Thymus (tissue), 11 donors: ENCODE measurements around the gene SUGCT. TPM values are rescaled to one million over a fixed set of nuclear protein-coding genes. Genes with fewer than 3 reads are reported as not detected.

Experiments used
- DNase-seq, 9 donors: peaks; one replicate each; pipeline ENCODE4 v3.0.0-alpha.2; 2013; ENCODE audit warnings: low spot score in 9 of 9, low read depth in 6 of 9, missing footprints in 1 of 9
- H3K27ac ChIP-seq, 2 donors: one replicate each; pipeline ENCODE4 v1.5.1; 2013; ENCODE audit warnings: control low read depth in 1 of 2, low read depth in 1 of 2, low read length in 1 of 2, mild to moderate bottlenecking in 1 of 2, moderate library complexity in 1 of 2
- H3K27me3 ChIP-seq, 2 donors: one replicate each; pipeline ENCODE4 v1.5.1; 2013; ENCODE audit warnings: low read length in 1 of 2; ENCODE audit not compliant: control insufficient read depth in 2 of 2, insufficient read depth in 1 of 2
- H3K36me3 ChIP-seq, 2 donors: one replicate each; pipeline ENCODE4 v1.5.1; 2013; ENCODE audit warnings: low read length in 1 of 2, mild to moderate bottlenecking in 1 of 2, moderate library complexity in 1 of 2; ENCODE audit not compliant: control insufficient read depth in 2 of 2, insufficient read depth in 2 of 2
- H3K4me1 ChIP-seq, 2 donors: one replicate each; pipeline ENCODE4 v1.5.1; 2013; ENCODE audit warnings: low read length in 2 of 2; ENCODE audit not compliant: control insufficient read depth in 2 of 2, insufficient read depth in 2 of 2
- H3K4me3 ChIP-seq, 2 donors: one replicate each; pipeline ENCODE4 v1.5.1; 2013; ENCODE audit warnings: low read length in 2 of 2, control low read depth in 1 of 2, mild to moderate bottlenecking in 1 of 2
- H3K9me3 ChIP-seq, 2 donors: one replicate each; pipeline ENCODE4 v1.5.1; 2013; ENCODE audit warnings: low read length in 1 of 2, mild to moderate bottlenecking in 1 of 2; ENCODE audit not compliant: control insufficient read depth in 2 of 2, insufficient read depth in 1 of 2
- WGBS: extraction: QIAGEN DNeasy Blood & Tissue Kit; methylation state at CpG from one replicate; pipeline ENCODE4 v1.1.7; 2013; 5-methylcytosine and 5-hydroxymethylcytosine counted together
- polyA plus RNA-seq: library from polyadenylated mRNA; stranded (reverse); fragments of 200-250 nt; gene quantifications from one replicate; pipeline ENCODE4 v1.2.3, GENCODE V29; 2013
- total RNA-seq: library from RNA; stranded (reverse); fragments of 120-200 nt; gene quantifications from one replicate; pipeline ENCODE4 v1.2.4, GENCODE V29; 2013
- donor health status: healthy.

The SUGCT gene
- total and polyA plus RNA-seq, 2 donors, result 1.6 to 5.5 TPM

DNA sequence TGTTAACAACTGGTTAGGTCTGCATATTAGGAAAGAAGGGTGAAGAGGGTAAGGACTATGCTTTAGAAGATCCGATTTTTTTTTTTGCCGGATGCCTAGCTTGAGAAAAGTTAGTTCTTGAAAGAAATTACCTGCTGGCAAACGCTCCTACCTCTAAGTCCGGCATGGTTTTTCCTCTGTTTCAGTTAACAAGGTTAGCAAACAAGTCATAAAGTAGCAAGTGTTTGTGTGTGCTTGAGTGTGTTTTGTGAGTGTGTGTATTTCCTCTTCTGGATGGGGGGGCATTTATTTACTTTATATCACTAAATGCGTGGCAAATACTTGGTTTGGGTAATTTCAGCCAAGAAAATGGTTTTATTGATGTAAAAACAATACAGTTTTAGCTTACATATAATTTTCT lies 195.6 kb downstream of the SUGCT start:
- DNase-seq, result no peak
- Histone ChIP-seq H3K9me3 (no peaks in the 10 kb centered on the region), H3K27ac (no peak overlapping the region), H3K4me3 (no peak overlapping the region), H3K36me3 (no peaks in the 10 kb centered on the region), H3K27me3 (no peaks in the 10 kb centered on the region), H3K4me1 (no peaks in the 10 kb centered on the region)
- 98% methylated on average over 5 of the region's 5 CpGs for WGBS

DNA sequence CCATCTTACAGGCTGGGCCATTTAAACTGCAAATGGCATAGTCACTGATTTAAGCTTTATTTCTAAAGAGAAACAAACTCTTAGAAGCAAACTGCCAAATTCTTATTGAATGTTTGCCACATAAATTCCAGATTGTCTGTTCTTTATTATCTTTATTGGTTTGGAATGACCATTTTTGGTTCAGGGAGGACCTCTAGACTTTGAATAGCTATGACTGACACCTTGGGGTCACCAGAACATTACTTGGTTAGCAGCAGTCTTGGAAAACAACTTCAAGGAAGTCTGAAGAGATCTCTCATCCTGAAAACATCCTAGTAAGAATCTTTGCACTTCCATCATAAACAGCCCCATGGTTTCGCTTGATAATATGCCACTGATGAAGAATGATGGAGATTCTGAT lies 197.1 kb downstream of the SUGCT start:
- Histone ChIP-seq H3K27ac (no peak overlapping the region), H3K9me3 (no peaks in the 10 kb centered on the region), H3K4me1 (no peaks in the 10 kb centered on the region), H3K4me3 (no peak overlapping the region), H3K27me3 (no peaks in the 10 kb centered on the region), H3K36me3 (no peaks in the 10 kb centered on the region)
- DNase-seq, result no peak
- 52% methylated on average over 1 of the region's 1 CpG for WGBS

- H3K4me1 ChIP-seq, result no peaks in the 10 kb centered on the region
- H3K36me3 ChIP-seq, result no peaks in the 10 kb centered on the region
- H3K4me3 ChIP-seq, result no peak overlapping the region
- no peaks in the 10 kb centered on the region for H3K9me3 ChIP-seq
- no peak for DNase-seq
- no peak overlapping the region for H3K27ac ChIP-seq
- H3K27me3 ChIP-seq, result no peaks in the 10 kb centered on the region
These were observed 197.7 kb downstream of the SUGCT start for GRCh38 chr7:40332516-40332915.

GRCh38 chr7:40341836-40342235 lies 207.0 kb downstream of the SUGCT start:
- H3K4me1 ChIP-seq, result no peaks in the 10 kb centered on the region
- no peak for DNase-seq
- no peaks in the 10 kb centered on the region for H3K27me3 ChIP-seq
- H3K27ac ChIP-seq, result no peak overlapping the region
- H3K36me3 ChIP-seq, result no peaks in the 10 kb centered on the region
- no peaks in the 10 kb centered on the region for H3K9me3 ChIP-seq
- no peak overlapping the region for H3K4me3 ChIP-seq

DNA sequence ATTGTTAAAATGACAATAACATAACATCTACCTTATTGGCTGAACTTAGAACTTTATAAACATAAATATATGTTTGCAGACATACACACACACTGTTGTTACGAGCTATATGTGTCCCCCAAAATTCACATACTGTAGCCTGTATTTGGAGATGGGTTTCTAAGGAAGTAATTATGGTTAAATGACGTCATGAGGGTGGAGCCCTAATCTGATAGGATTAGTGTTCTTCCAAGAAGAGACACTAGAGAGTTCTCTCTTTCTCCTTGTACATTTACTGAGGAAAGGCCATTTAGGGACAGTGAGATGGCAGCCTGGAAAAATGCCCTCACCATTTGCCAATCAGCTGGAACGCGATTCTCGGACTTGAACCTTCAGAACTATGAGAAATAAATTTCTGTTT lies 211.7 kb downstream of the SUGCT start:
- no peaks in the 10 kb centered on the region for H3K36me3 ChIP-seq
- H3K27ac ChIP-seq, result no peak overlapping the region
- WGBS, result 96% methylated on average over 5 of the region's 5 CpGs
- DNase-seq, result no peak
- H3K4me3 ChIP-seq, result no peak overlapping the region
- no peaks in the 10 kb centered on the region for H3K4me1 ChIP-seq
- H3K9me3 ChIP-seq, result no peaks in the 10 kb centered on the region
- H3K27me3 ChIP-seq, result no peaks in the 10 kb centered on the region

GRCh38 chr7:40348126-40348728 lies 213.4 kb downstream of the SUGCT start:
- no peaks in the 10 kb centered on the region for H3K4me1 ChIP-seq
- no peaks in the 10 kb centered on the region for H3K9me3 ChIP-seq
- H3K36me3 ChIP-seq, result no peaks in the 10 kb centered on the region
- no peak overlapping the region for H3K27ac ChIP-seq
- H3K4me3 ChIP-seq, result no peak overlapping the region
- 95% methylated on average over 7 of the region's 7 CpGs for WGBS
- no peaks in the 10 kb centered on the region for H3K27me3 ChIP-seq
- no peak for DNase-seq

DNA sequence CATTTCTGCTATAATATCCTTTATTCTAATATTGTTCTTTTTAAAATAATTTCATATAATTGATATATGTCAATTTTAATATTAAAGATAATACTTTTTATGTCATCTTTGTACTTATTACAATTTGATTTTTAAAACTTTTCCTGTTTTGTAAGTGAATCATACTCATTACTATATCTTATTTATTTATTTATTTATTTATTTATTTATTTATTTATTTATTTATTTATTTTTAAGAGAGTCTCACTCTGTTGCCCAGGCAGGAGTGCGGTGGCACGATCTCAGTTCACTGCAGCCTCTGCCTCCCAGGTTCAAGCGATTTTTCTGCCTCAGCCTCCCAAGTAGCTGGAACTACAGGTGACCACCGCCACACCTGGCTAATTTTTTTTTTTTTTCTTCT lies 215.3 kb downstream of the SUGCT start:
- 97% methylated on average over 4 of the region's 4 CpGs for WGBS
- H3K27ac ChIP-seq, result no peak overlapping the region
- H3K27me3 ChIP-seq, result no peaks in the 10 kb centered on the region

DNA sequence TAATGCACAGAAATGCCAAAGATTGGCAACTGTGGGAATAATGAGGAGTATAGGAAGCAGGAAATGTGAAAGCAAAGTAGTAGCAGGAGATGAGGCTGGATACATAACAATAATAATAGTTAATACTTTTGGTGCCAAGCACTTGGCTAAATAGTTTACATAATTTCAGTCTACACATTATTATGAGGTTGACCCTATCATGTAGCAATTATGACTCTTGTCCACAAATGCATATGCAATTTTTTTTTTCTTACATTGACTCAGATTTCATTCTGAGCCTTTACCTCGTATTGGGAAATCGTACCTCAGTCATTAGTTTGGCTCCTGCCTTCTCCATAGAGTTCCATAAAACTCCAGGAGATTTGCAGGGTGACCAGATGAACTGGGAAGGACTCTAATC lies 219.9 kb downstream of the SUGCT start:
- 89% methylated on average over 2 of the region's 2 CpGs for WGBS
- H3K27me3 ChIP-seq, result no peaks in the 10 kb centered on the region

More for the DNA sequence above, 215.3 kb downstream of the SUGCT start:
- DNase-seq, result no peak
- no peaks in the 10 kb centered on the region for H3K36me3 ChIP-seq
- no peak overlapping the region for H3K4me3 ChIP-seq
- H3K9me3 ChIP-seq, result no peaks in the 10 kb centered on the region
- H3K4me1 ChIP-seq, result no peaks in the 10 kb centered on the region

GRCh38 chr7:40356312-40356711 lies 221.5 kb downstream of the SUGCT start:
- no peaks in the 10 kb centered on the region for H3K4me1 ChIP-seq
- no peaks in the 10 kb centered on the region for H3K9me3 ChIP-seq
- no peaks in the 10 kb centered on the region for H3K36me3 ChIP-seq
- 96% methylated on average over 3 of the region's 3 CpGs for WGBS
- no peak overlapping the region for H3K4me3 ChIP-seq
- no peaks in the 10 kb centered on the region for H3K27me3 ChIP-seq
- DNase-seq, result no peak
- no peak overlapping the region for H3K27ac ChIP-seq

More for the DNA sequence above, 219.9 kb downstream of the SUGCT start:
- Histone ChIP-seq H3K4me3 (no peak overlapping the region), H3K4me1 (no peaks in the 10 kb centered on the region), H3K9me3 (no peaks in the 10 kb centered on the region), H3K36me3 (no peaks in the 10 kb centered on the region), H3K27ac (no peak overlapping the region)
- no peak for DNase-seq
